ENCODE data around the gene RTP5. TPM values are rescaled to one million over a fixed set of nuclear protein-coding genes. Genes with fewer than 3 reads are reported as not detected.

Gene RTP5
- total and polyA plus RNA-seq, 2 of the 8 experiments (the other 6 are each of a cell fraction or from before 2014, with no cell fraction given): not detected

DNA sequence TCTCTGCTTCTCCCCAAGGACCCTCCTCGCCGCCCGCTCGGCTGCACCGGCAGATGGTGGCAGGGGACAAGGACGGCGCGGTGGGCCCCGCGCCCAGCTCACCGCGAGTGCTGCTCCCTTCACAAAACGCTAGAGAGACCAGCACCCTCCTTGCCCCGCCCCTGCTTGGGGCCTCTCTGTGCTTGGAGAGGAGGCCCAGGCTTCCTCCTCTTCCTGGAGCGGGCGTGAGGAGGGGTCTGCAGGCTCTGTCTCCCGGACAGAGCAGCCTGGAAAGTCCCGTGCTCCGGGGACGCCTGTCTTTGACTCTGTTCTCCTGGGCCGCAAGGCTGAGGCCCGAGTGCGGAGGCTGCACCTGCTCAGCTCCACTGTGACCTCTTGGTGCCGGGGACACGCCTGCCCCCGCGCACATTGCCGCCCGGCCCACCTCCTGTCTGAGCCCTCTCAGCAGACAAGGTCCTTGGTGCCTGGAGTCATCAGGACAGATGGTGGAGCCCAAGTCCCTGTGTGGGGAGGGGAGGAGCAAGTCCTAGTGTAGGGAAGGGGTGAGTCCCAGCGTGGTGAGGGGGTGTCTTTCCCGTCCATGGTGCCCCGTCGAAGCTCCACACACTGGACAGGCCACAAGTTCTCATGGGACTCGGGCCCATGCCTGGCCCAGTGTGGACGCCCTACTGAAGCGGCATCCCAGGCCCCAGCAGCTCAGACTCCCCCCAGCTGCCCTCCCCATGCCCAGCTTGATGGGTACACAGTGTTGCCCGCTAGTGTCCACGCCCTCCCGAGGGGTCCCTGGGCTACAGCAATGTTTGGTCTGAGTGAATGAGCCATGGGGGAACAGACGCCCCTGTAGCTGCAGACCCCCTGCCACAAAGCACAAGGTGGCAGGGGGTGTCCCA is 33.8 kb downstream of the RTP5 start:
- ChIA-PET CTCF (ENCODE audit: partially characterized antibody) (interaction anchor here (0.6 to 1.5 kb wide), 2 partner anchors 7 to 92 kb away, joined by 3 to 5 read pairs; no protein-coding TSS in a partner anchor), POLR2A (ENCODE audit: partially characterized antibody) (interaction anchor here (1.3 kb wide), 1 partner anchor 15 kb away, joined by 3 read pairs; no protein-coding TSS in a partner anchor)
- Histone ChIP-seq H3K56ac (replicated peaks; ENCODE audit: insufficient read length, low read depth, low read length) (no peak overlapping the region), H3K9ac (replicated peaks in 1 of 4; ENCODE audit: extremely low read depth in 1 of 4, low read depth in 3 of 4, low read length in 3 of 4) (no peak overlapping the region), H3K4ac (replicated peaks; ENCODE audit: insufficient read length, low read depth, low read length) (no peak overlapping the region), H3K14ac (ENCODE audit: insufficient read length) (no peak overlapping the region), H3K27me3 (replicated peaks in 1 of 4; ENCODE audit: control insufficient read depth in 3 of 4, extremely low read depth in 1 of 4, insufficient read depth in 3 of 4, low read length in 3 of 4) (peaks cover 0 to 2% (median 0%) of the 10 kb centered on the region in 4 experiments; a peak in 2 of 7 replicates), H3K36me3 (ENCODE audit: control insufficient read depth in 2 of 4, insufficient read depth in 4 of 4, low read length in 3 of 4) (no peaks in the 10 kb centered on the region; a peak in 1 of 8 replicates), H3K4me2 (ENCODE audit: insufficient read depth in 1 of 2, low read depth in 2 of 2, low read length in 2 of 2) (0 out of 4 replicates have a peak overlapping the region, but pooled peaks of 1 of the 2 experiments have one; percentile 8), H4K20me1 (replicated peaks in 1 of 2; ENCODE audit: control insufficient read depth in 1 of 2, insufficient read depth in 2 of 2, low read length in 2 of 2) (peaks cover 0 to 4% of the 10 kb centered on the region in 2 experiments), H3K23me2 (ENCODE audit: low read depth, low read length) (peaks cover 8% of the 10 kb centered on the region; the same call in 1 of the 2 replicates), H2AK5ac (ENCODE audit: low read depth, low read length) (no peak overlapping the region), H3K27ac (ENCODE audit: low read depth, low read length) (no peak overlapping the region), H3K9me3 (ENCODE audit: insufficient read depth in 2 of 2, low read depth in 1 of 2, low read length in 1 of 2) (no peaks in the 10 kb centered on the region), H3K23ac (ENCODE audit: insufficient read length) (no peak overlapping the region), H3K79me2 (ENCODE audit: control insufficient read depth in 1 of 2, insufficient read depth in 2 of 2, low read length in 2 of 2) (no peaks in the 10 kb centered on the region), H2BK120ac (replicated peaks; ENCODE audit: low read depth, low read length) (no peak overlapping the region), H2BK12ac (ENCODE audit: low read depth, low read length) (0 out of 2 replicates have a peak overlapping the region, but pooled peaks have one; percentile 17), H4K5ac (ENCODE audit: insufficient read length, low read depth, low read length) (no peak overlapping the region), H3K4me1 (replicated peaks in 1 of 4; ENCODE audit: control insufficient read depth in 3 of 4, insufficient read depth in 4 of 4, low read length in 3 of 4) (peaks cover 0 to 21% (median 13%) of the 10 kb centered on the region in 4 experiments; a peak in 6 of 7 replicates), H2BK20ac (ENCODE audit: low read length) (no peak overlapping the region), H3K18ac (ENCODE audit: extremely low read depth, low read length) (no peak overlapping the region), H2BK15ac (ENCODE audit: low read length) (no peak overlapping the region), H4K8ac (ENCODE audit: extremely low read depth, insufficient read depth, low read length) (no peak overlapping the region; the same call in 1 of the 2 replicates), H2BK5ac (ENCODE audit: low read depth, low read length) (no peak overlapping the region), H4K91ac (replicated peaks; ENCODE audit: insufficient read length, low read length) (peak overlapping the region; percentile 29), H2AFZ (ENCODE audit: low read length) (no peak overlapping the region), H3K4me3 (ENCODE audit: extremely low read depth in 1 of 4, insufficient read depth in 2 of 4, low read depth in 3 of 4, low read length in 4 of 4) (no peak overlapping the region), H3K79me1 (ENCODE audit: low read depth, low read length) (no peaks in the 10 kb centered on the region; the same call in 1 of the 2 replicates)
- FAIRE-seq: no peak
- TF ChIP-seq FOSL1 (IDR thresholded peaks at IDR 0.05; ENCODE audit: insufficient read depth, low read depth, low read length) (no peak), GABPA (IDR thresholded peaks at IDR 0.05; ENCODE audit: borderline replicate concordance, insufficient read depth, low read length) (0 out of 2 replicates have a peak, but pooled peaks have one; percentile 13)
- WGBS, 2 experiments (ENCODE audit: extremely low coverage in 1 of 2, insufficient coverage in 1 of 2, insufficient read length in 1 of 2, insufficient replicate concordance in 2 of 2, low coverage in 1 of 2, low lambda C conversion rate in 2 of 2, missing lambda C conversion rate in 1 of 2): 89% methylated on average over 27 of the region's 40 CpGs; no CpG with 5 or more reads in 1 of the 2 experiments
- DNase-seq (ENCODE audit: low read depth in 1 of 2, low spot score in 2 of 2): no peak
